ENCODE data around the gene TRIM66. TPM values are rescaled to one million over a fixed set of nuclear protein-coding genes. Genes with fewer than 3 reads are reported as not detected.
A peak's percentile ranks its signal among the peaks of the same experiment; 100 is the strongest.

The TRIM66 gene
- total RNA-seq, 1 donor from 2014 or later, result 7.8 TPM

GRCh38 chr11:8714622-8715225 is 32.3 kb upstream of the TRIM66 start:
- DNase-seq (ENCODE audit: low spot score), result no peak

- DNase-seq (ENCODE audit: low spot score), result no peak
Measured at GRCh38 chr11:8713760-8714454, 31.4 kb upstream of the TRIM66 start.

GRCh38 chr11:8712506-8712905 is 30.0 kb upstream of the TRIM66 start:
- no peak for DNase-seq (ENCODE audit: low spot score)

- DNase-seq (ENCODE audit: low spot score), result no peak
Measured at GRCh38 chr11:8711895-8712442, 29.5 kb upstream of the TRIM66 start.

DNA sequence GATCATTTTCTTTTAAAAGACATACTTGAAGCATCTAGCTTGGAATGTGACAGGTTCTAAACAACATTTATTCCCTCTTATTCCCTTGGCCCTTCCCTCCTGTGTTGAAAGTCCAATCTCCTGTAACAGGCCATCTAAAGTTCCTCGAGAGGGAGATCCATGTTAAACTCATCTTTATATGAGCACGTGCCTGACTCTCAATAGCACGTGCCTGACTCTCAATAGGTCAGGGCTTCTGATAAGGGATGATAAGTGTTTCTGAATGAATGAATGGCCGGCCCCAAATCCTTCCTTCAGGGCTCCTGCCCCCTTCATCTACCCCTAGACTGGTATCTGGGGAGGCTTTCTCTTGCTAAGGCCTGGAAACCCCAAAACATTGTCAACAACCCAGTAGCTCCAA is 27.3 kb upstream of the TRIM66 start:
- DNase-seq (ENCODE audit: low spot score), result no peak

- DNase-seq (ENCODE audit: low spot score), result peak; percentile 93
Measured at GRCh38 chr11:8709002-8709672, 26.7 kb upstream of the TRIM66 start.

GRCh38 chr11:8707541-8708191 is 25.2 kb upstream of the TRIM66 start:
- DNase-seq (ENCODE audit: low spot score), result no peak

DNA sequence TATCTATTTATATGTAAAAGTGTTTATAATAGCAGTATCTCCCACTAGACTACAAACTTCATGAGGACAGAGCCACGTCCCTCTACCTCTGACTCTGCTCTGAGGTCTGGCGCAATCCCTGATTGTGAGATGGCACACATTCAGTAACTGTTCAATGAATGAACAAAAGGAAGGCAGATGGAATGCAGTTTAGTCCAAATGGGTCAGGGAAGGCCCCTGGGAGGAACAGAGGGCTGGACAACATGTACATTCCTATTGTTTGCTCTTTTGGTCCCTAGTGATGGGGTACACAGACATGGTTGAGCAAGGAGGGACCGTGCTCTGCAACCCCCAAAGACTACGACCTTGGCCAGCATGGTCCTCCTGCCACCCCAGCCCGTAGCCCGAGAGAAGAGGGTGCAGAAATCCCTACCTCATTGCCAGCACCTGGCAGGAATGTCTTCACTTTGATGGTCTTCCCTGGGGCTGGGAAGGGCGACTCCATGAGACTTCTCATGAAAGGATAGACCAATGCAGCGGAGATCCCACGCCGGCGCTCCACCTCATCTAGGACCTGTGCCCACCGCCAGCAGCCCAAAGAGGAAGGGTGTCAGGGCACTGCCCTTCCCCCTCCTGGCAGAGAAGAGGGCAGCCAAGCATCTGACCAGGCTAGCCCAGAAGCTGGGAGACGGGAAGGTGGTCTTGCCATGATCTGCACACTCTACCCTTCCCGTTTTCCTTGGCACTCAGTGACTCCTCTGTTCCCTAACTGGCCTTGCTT is 24.4 kb upstream of the TRIM66 start:
- DNase-seq (ENCODE audit: low spot score), result no peak

DNA sequence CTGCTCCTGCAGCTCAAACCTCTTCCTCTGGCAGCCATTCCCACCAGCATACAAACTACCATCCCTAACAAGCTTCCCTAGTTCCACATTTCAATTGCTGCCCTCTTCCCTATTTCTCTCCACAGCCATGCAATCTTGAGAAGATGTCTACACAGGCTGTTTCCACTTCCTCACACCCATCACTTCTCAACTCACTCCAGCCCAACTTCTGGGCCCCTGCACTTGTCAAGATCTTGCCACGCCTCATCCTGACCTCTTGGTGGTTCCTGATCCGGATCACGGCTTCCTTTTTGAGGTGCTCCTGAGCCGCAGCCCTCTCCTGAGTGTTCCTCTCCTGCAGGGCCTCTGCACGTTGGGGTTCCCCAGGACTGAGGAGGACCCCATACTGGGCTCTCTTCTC is 22.7 kb upstream of the TRIM66 start:
- DNase-seq (ENCODE audit: low spot score), result no peak

GRCh38 chr11:8704136-8704535 is 21.7 kb upstream of the TRIM66 start:
- DNase-seq (ENCODE audit: low spot score), result no peak

- no peak for DNase-seq (ENCODE audit: low spot score)
Measured at GRCh38 chr11:8702598-8702915, 20.1 kb upstream of the TRIM66 start.

- no peak for DNase-seq (ENCODE audit: low spot score)
Measured at GRCh38 chr11:8701891-8702597, 19.6 kb upstream of the TRIM66 start.

GRCh38 chr11:8699903-8700302 is 17.4 kb upstream of the TRIM66 start:
- DNase-seq (ENCODE audit: low spot score), result no peak

GRCh38 chr11:8698917-8699441 is 16.5 kb upstream of the TRIM66 start:
- DNase-seq (ENCODE audit: low spot score), result no peak

- DNase-seq (ENCODE audit: low spot score), result no peak
Measured at GRCh38 chr11:8698379-8698851, 15.9 kb upstream of the TRIM66 start.

DNA sequence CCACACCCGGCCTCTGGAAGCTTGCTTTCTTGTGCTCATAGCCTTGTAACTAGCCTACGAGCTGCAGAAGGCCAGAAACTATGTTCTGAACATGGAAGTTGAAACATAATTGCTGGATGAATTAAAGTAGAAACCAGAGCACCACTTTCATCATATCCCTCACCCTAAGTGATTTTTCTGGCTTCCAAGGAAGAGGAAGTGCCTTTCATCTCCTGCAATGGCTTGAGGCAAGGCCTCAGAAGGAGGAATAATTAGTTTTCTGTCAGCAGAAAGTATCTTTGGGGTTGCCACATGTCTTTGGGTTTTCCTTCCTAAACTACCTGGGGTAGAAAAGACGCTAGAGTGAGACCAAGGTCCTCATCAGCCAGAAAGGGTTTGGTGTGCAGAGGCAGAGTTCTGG is 14.6 kb upstream of the TRIM66 start:
- DNase-seq (ENCODE audit: low spot score), result no peak

- DNase-seq (ENCODE audit: low spot score), result peak; percentile 20
Measured at GRCh38 chr11:8694137-8694536, 11.7 kb upstream of the TRIM66 start.

GRCh38 chr11:8693555-8693954 is 11.1 kb upstream of the TRIM66 start:
- DNase-seq (ENCODE audit: low spot score), result peak; percentile 49

GRCh38 chr11:8693010-8693551 is 10.6 kb upstream of the TRIM66 start:
- peak; percentile 53 for DNase-seq (ENCODE audit: low spot score)

DNA sequence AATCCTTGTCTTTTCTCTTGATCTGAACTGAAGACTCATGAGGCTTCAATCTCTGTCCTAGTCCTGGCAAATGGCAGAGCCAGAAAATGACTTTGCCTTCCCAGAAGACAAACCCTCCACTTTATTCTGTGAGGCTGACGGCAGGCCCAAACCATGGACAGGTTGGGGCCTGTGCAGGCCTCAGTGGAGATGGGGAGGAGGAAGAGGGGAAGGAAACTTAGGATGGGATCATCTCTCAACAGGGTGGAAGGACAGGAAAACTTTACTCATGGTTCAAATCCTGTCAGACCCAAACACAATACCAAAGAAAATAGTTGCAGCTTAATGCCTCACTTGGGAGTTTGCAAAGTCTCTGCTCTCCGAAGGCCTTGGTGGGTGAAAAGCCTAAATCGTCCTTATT is 10.0 kb upstream of the TRIM66 start:
- no peak for DNase-seq (ENCODE audit: low spot score)

Measured in mesenteric fat pad (tissue), 1 donor.